ENCODE measurements around the gene PGGHG.

DNA sequence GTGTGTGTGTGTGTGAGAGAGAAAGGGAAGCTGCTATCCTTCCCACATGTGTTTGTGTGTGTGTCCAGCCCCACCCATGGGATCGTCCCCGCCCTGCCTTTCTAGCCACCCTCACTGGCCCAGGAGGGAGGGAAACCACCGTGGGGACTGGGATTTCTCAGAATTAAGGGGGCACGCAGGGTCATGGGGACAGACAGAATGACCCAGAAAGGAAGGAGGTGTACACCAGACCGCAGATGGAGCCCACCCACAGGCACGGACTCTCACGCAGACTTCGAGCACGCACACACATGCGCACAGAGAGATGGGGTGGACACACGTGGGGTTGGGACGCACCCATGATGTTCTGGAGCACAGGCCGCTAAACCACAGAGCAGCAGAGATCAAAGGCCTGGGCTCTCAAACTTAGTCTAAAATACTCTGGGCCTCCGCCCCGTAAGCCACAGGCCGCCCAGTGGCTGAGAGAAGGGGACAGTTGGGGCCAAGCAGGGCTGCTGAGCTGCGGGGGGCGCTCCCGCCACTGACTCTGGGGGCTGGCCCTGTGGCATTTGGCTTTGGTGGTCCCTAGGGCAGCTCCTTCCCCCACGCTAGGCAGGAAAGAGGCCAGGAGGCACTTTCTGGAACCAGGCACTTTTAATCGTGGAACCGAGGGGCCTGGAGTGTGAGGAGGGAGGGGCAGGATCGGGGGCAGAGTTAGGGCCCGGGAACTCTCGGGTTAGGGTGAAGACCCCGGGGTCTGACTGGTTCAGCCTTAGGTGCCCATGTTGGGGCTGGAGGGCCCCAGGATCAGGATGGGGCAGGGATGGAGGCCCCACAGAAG is 8.9 kb downstream of the PGGHG start:
- TF ChIP-seq, protein P1, sequence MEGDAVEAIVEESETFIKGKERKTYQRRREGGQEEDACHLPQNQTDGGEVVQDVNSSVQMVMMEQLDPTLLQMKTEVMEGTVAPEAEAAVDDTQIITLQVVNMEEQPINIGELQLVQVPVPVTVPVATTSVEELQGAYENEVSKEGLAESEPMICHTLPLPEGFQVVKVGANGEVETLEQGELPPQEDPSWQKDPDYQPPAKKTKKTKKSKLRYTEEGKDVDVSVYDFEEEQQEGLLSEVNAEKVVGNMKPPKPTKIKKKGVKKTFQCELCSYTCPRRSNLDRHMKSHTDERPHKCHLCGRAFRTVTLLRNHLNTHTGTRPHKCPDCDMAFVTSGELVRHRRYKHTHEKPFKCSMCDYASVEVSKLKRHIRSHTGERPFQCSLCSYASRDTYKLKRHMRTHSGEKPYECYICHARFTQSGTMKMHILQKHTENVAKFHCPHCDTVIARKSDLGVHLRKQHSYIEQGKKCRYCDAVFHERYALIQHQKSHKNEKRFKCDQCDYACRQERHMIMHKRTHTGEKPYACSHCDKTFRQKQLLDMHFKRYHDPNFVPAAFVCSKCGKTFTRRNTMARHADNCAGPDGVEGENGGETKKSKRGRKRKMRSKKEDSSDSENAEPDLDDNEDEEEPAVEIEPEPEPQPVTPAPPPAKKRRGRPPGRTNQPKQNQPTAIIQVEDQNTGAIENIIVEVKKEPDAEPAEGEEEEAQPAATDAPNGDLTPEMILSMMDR (IDR thresholded peaks at IDR 0.05) = no peak
- TF ChIP-seq EZH2phosphoT487 (IDR thresholded peaks at IDR 0.05) = no peak
